ENCODE measurements around the gene RNF151.
"Not testable (repeated sequence)": the region's sequence is repeated elsewhere in the genome, so short reads cannot be mapped to it uniquely, and the experiment has no call there.

RNF151 gene

GRCh38 chr16:2004795-2005517 is 38.3 kb downstream of the RNF151 start:
- H3K27me3 Mint-ChIP-seq (ENCODE audit: low read depth): no peaks in the 10 kb centered on the region
- H3K9me3 Mint-ChIP-seq: no peaks in the 10 kb centered on the region
- peaks cover 19% of the 10 kb centered on the region for H3K36me3 Mint-ChIP-seq (ENCODE audit: low read depth)
- peaks cover 26% of the 10 kb centered on the region for H3K4me1 Mint-ChIP-seq (ENCODE audit: low read depth)
- no peak overlapping the region for H3K4me3 Mint-ChIP-seq
- DNase-seq (ENCODE audit: low spot score): no peak
- H3K27ac Mint-ChIP-seq: no peak overlapping the region

GRCh38 chr16:2005646-2006045 is 39.0 kb downstream of the RNF151 start:
- no peaks in the 10 kb centered on the region for H3K9me3 Mint-ChIP-seq

GRCh38 chr16:2006317-2006716 is 39.7 kb downstream of the RNF151 start:
- no peak overlapping the region for H3K4me3 Mint-ChIP-seq
- no peaks in the 10 kb centered on the region for H3K27me3 Mint-ChIP-seq (ENCODE audit: low read depth)
- H3K36me3 Mint-ChIP-seq (ENCODE audit: low read depth): peaks cover 14% of the 10 kb centered on the region
- no peaks in the 10 kb centered on the region for H3K9me3 Mint-ChIP-seq
- DNase-seq (ENCODE audit: low spot score): no peak
- peaks cover 30% of the 10 kb centered on the region for H3K4me1 Mint-ChIP-seq (ENCODE audit: low read depth)
- peak overlapping the region; percentile 81 for H3K27ac Mint-ChIP-seq

More at GRCh38 chr16:2005646-2006045, 39.0 kb downstream of the RNF151 start:
- no peak for DNase-seq (ENCODE audit: low spot score)
- no peak overlapping the region for H3K27ac Mint-ChIP-seq
- peaks cover 30% of the 10 kb centered on the region for H3K4me1 Mint-ChIP-seq (ENCODE audit: low read depth)
- H3K4me3 Mint-ChIP-seq: no peak overlapping the region
- peaks cover 17% of the 10 kb centered on the region for H3K36me3 Mint-ChIP-seq (ENCODE audit: low read depth)
- H3K27me3 Mint-ChIP-seq (ENCODE audit: low read depth): no peaks in the 10 kb centered on the region

DNA sequence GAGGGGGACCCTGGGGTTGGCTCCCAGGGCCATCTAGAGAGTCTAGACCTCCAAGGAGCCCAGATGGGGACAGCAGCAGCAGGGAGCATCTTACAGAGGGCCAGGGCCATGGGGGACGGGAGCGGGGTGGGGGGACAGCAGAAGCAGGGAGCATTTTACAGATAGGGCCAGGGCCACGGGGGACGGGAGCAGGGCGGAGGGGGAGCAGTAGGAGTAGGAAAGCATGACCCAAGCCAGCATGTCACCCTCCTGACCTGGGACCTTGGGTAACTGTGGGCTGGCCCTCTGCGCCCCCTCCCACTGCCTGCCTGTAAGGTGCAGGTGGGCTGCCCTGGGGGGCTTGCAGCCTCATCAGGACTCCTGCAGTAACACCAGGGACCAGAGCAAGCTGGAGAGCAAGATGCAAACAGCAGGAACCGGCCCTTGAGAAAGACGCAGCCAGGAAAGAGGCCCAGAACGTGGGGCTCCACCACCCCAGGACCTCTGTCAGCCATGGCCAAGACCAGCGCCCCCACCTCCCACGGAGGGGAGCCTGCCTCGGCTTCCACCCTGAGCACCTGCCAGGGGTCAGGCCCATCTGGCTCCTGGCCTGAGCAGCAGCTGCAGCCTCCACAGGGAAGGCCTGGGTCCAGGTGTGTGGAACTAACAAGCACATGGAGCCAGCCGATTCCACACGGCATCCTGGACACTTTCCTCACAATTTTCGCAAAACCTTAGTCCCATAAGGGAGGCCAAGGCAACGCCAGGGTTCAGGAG is 40.6 kb downstream of the RNF151 start:
- Mint-ChIP-seq H3K4me3 (peak overlapping the region; percentile 89), H3K9me3 (no peaks in the 10 kb centered on the region), H3K4me1 (ENCODE audit: low read depth) (peaks cover 30% of the 10 kb centered on the region), H3K36me3 (ENCODE audit: low read depth) (peaks cover 12% of the 10 kb centered on the region), H3K27me3 (ENCODE audit: low read depth) (no peaks in the 10 kb centered on the region), H3K27ac (peak overlapping the region; percentile 90)
- DNase-seq (ENCODE audit: low spot score): no peak

DNA sequence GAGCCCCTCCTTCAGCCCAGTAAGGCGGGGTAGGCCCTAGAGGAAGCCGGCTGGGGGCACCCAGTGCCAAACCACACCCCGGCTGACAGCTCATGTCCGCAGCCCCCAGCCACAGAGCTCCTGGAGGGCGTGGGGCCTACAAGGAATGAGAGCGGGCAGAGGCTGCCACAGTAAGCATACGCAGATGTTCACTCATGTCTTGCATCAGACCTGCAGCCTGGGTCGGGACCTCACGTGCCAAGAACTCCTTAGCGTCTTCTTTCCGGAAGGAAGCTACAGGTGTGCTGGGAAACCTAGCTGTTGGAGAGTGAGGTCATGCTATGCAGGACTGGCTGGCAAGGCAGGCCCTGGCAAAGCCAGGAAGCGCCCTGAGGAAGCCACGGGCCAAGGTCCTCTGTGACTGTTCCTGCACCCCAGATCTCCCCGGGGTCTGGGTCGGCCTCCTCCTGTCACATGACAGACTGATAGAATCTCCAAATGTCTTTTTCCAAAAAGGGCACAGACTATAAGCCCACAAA is 41.4 kb downstream of the RNF151 start:
- Mint-ChIP-seq H3K4me3 (peak overlapping the region; percentile 89), H3K27me3 (ENCODE audit: low read depth) (no peaks in the 10 kb centered on the region), H3K27ac (peak overlapping the region; percentile 90), H3K9me3 (no peaks in the 10 kb centered on the region), H3K4me1 (ENCODE audit: low read depth) (peaks cover 30% of the 10 kb centered on the region), H3K36me3 (ENCODE audit: low read depth) (peaks cover 9% of the 10 kb centered on the region)
- DNase-seq (ENCODE audit: low spot score): no peak

DNA sequence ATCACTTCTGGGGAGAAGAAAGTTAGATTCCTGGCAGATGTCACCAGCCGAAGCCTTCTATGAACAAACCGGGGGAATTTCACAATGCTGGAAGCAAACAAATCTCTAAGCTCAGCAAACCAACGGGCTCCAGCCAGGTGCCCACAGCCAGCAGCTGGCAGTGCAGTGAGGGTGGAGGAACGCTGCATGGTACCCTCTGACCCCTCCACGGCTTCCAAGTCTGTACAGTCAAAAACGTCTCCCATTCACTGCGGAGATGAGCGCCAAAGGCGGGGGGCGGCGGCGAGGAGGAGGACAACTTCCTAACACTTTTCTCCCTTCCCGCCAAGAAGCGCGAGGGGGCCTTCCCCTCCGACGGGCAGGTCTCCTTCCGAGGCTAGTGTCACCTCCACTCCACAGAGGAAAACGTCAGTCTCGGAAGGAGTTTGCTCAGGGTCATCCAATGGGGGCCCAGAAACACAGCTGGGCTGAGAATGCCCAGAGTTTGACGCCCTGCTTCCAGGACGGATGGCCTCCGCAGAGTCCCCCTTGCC is 42.0 kb downstream of the RNF151 start:
- Mint-ChIP-seq H3K27ac (peak overlapping the region; percentile 90), H3K27me3 (ENCODE audit: low read depth) (no peaks in the 10 kb centered on the region), H3K4me3 (peak overlapping the region; percentile 89), H3K4me1 (ENCODE audit: low read depth) (peaks cover 30% of the 10 kb centered on the region), H3K36me3 (ENCODE audit: low read depth) (peaks cover 9% of the 10 kb centered on the region), H3K9me3 (no peaks in the 10 kb centered on the region)
- DNase-seq (ENCODE audit: low spot score): peak; percentile 25

GRCh38 chr16:2009164-2009711 is 42.6 kb downstream of the RNF151 start:
- Mint-ChIP-seq H3K4me1 (ENCODE audit: low read depth) (peaks cover 27% of the 10 kb centered on the region), H3K27me3 (ENCODE audit: low read depth) (no peaks in the 10 kb centered on the region), H3K27ac (peak overlapping the region; percentile 90), H3K36me3 (ENCODE audit: low read depth) (peaks cover 9% of the 10 kb centered on the region), H3K4me3 (peak overlapping the region; percentile 89), H3K9me3 (no peaks in the 10 kb centered on the region)
- DNase-seq (ENCODE audit: low spot score): no peak

GRCh38 chr16:2009791-2010510 is 43.3 kb downstream of the RNF151 start, which contains the start of gene ZNF598:
ZNF598 (minus strand) TSS chr16:2009821.
- Mint-ChIP-seq H3K4me3 (peak within 1 kb of the TSS; percentile 90), H3K36me3 (ENCODE audit: low read depth) (peaks cover 9% of the 10 kb centered on the region), H3K4me1 (ENCODE audit: low read depth) (peaks cover 25% of the 10 kb centered on the region), H3K9me3 (no peaks in the 10 kb centered on the region), H3K27ac (peak within 1 kb of the TSS; percentile 98), H3K27me3 (ENCODE audit: low read depth) (no peaks in the 10 kb centered on the region)
- peak; percentile 82 for DNase-seq (ENCODE audit: low spot score)

- not testable (repeated sequence) for H3K4me3 Mint-ChIP-seq; H3K9me3 Mint-ChIP-seq; DNase-seq (ENCODE audit: low spot score); H3K27me3 Mint-ChIP-seq (ENCODE audit: low read depth); H3K27ac Mint-ChIP-seq; H3K36me3 Mint-ChIP-seq (ENCODE audit: low read depth)
- peaks cover 21% of the 10 kb centered on the region for H3K4me1 Mint-ChIP-seq (ENCODE audit: low read depth)
These were observed 45.1 kb downstream of the RNF151 start for GRCh38 chr16:2011726-2012125.

DNA sequence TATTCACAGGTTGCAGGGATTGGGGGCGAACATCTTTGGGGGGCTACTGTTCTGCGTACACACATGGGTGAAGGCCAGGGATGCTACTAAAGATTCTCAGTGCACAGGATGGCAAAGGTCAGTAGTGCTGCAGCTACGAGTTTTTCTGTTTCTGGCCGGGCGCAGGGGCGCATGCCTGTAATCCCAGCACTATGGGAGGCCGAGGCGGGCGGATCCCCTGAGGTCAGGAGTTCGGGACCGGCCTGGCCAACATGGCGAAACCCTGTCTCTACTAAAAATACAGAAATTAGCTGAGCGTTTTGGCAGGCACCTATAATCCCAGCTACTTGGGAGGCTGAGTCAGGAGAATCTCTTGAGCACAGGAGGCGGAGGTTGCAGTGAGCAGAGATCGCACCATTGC is 46.9 kb downstream of the RNF151 start:
- Mint-ChIP-seq H3K4me3 (no peak overlapping the region), H3K9me3 (no peaks in the 10 kb centered on the region), H3K4me1 (ENCODE audit: low read depth) (peaks cover 7% of the 10 kb centered on the region), H3K27ac (peak overlapping the region; percentile 2), H3K27me3 (ENCODE audit: low read depth) (peaks cover 3% of the 10 kb centered on the region), H3K36me3 (ENCODE audit: low read depth) (peaks cover 2% of the 10 kb centered on the region)
- DNase-seq (ENCODE audit: low spot score): no peak

- no peak overlapping the region for H3K4me3 Mint-ChIP-seq
- H3K36me3 Mint-ChIP-seq (ENCODE audit: low read depth): no peaks in the 10 kb centered on the region
- H3K4me1 Mint-ChIP-seq (ENCODE audit: low read depth): peaks cover under 1% of the 10 kb centered on the region
- no peaks in the 10 kb centered on the region for H3K9me3 Mint-ChIP-seq
- peaks cover 10% of the 10 kb centered on the region for H3K27me3 Mint-ChIP-seq (ENCODE audit: low read depth)
- DNase-seq (ENCODE audit: low spot score): no peak
- no peak overlapping the region for H3K27ac Mint-ChIP-seq
These were observed 48.7 kb downstream of the RNF151 start for GRCh38 chr16:2015117-2015946.

DNA sequence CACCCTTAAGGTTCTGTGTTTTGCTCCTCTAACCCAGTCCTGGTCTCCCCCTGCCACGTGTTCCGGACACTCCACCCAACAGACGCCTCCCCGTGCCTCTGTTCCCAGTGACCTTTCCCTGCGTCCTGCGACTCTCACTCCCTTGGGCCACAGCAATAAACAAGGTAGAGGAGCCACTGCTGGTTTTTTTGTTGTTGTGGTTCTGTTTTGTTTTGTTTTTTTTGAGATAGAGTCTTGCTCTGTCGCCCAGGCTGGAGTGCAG is 49.2 kb downstream of the RNF151 start:
- H3K27ac Mint-ChIP-seq: no peak overlapping the region
- DNase-seq (ENCODE audit: low spot score): no peak
- H3K36me3 Mint-ChIP-seq (ENCODE audit: low read depth): no peaks in the 10 kb centered on the region
- no peaks in the 10 kb centered on the region for H3K4me1 Mint-ChIP-seq (ENCODE audit: low read depth)
- H3K9me3 Mint-ChIP-seq: no peaks in the 10 kb centered on the region
- H3K4me3 Mint-ChIP-seq: no peak overlapping the region
- H3K27me3 Mint-ChIP-seq (ENCODE audit: low read depth): peaks cover 14% of the 10 kb centered on the region

DNA sequence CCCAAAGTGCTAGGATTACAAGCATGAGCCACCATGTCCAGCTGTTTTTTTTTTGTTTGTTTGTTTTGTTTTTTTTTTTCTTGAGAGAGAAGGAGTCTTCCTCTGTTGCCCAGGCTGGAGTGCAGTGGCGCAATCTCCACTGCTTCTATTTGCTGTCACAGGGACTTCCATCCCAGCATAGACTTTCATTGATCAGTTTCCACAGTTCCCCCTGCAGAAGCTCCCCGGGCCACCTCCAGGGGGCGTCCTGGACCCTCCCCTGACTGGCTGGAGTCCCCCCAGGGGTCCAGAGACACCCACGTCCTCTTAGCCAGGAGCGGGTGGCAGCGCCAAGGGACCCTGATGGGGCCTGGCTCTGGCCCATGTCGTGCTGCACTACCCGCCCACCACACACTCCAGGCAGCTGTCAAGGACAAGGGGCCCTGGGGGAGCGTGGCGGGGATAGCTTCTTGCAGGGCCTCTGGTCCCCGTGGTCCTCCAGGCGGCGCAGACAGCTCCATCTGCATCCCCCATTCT is 49.8 kb downstream of the RNF151 start:
- Mint-ChIP-seq H3K9me3 (no peaks in the 10 kb centered on the region), H3K27ac (no peak overlapping the region), H3K27me3 (ENCODE audit: low read depth) (peaks cover 20% of the 10 kb centered on the region), H3K4me3 (no peak overlapping the region), H3K4me1 (ENCODE audit: low read depth) (no peaks in the 10 kb centered on the region), H3K36me3 (ENCODE audit: low read depth) (no peaks in the 10 kb centered on the region)
- no peak for DNase-seq (ENCODE audit: low spot score)

Data from T-helper 2 cell treated with Interferon-gamma antibody and Interleukin-4, amounts not matched to agents 5 μg/mL and 100 μg/mL, for 36 hours (primary cell).